Uterus (tissue), 4 donors: ENCODE measurements around the gene SYVN1. TPM values are rescaled to one million over a fixed set of nuclear protein-coding genes. Genes with fewer than 3 reads are reported as not detected.

ENCODE experiments used
- DNase-seq, 2 donors: peaks; one replicate each; pipeline ENCODE4 v3.0.0-alpha.2; 2019 to 2020
- H3K27ac ChIP-seq, 2 donors: fragments of 200-600 bp; sonication (generic); 1 replicate in 1 of 2; 2 replicates in 1 of 2; pipeline ENCODE4 v1.5.1; 2016 to 2018
- H3K27me3 ChIP-seq, 2 donors: fragments of 200-600 bp; sonication (generic); one replicate each; pipeline ENCODE4 v1.5.1; 2018 to 2019; ENCODE audit warnings: control low read depth in 1 of 2
- H3K36me3 ChIP-seq, 2 donors: fragments of 200-600 bp; sonication (generic); one replicate each; pipeline ENCODE4 v1.5.1; 2019; ENCODE audit warnings: control low read depth in 1 of 2
- H3K4me1 ChIP-seq, 2 donors: fragments of 200-600 bp; sonication (generic); one replicate each; pipeline ENCODE4 v1.5.1; 2018 to 2019; ENCODE audit warnings: control low read depth in 1 of 2
- H3K4me3 ChIP-seq, 2 donors: fragments of 200-600 bp; sonication (generic); 1 replicate in 1 of 2; 2 replicates in 1 of 2; pipeline ENCODE4 v1.5.1; 2018 to 2019; ENCODE audit warnings: mild to moderate bottlenecking in 1 of 2
- H3K9me3 ChIP-seq, 2 donors: fragments of 200-600 bp; sonication (generic); one replicate each; pipeline ENCODE4 v1.5.1; 2019; ENCODE audit warnings: control low read depth in 1 of 2
- POLR2A ChIP-seq, 2 donors: fragments of 450-650 bp; IDR thresholded peaks; one replicate each; pipeline ENCODE4 v1.6.1; 2016; ENCODE audit warnings: antibody characterized with exemption in 2 of 2, mild to moderate bottlenecking in 1 of 2, moderate library complexity in 1 of 2
- intact Hi-C: fragments of 100-400 bp; cut with DNase I; formaldehyde crosslinking; loops from one replicate; pipeline ENCODE4 v1.15.1; 2023; ENCODE audit warnings: low total_unique reads
- total RNA-seq, 4 donors: library from RNA; depleted of rRNA in 3 of 4; stranded (reverse); fragments of >200 nt in 3 of 4; gene quantifications; one replicate each; pipeline versions ENCODE4 v1.1.0 to v1.2.4, GENCODE V29; 2014 to 2023
- TF ChIP-seq, protein P1 (sequence below), 4 experiments: fragments of 200-600 bp in 2 of 4; fragments of 450-650 bp in 2 of 4; sonication (generic) in 2 of 4; IDR thresholded peaks; one replicate each; pipeline ENCODE4 v1.5.1; 2016 to 2019; ENCODE audit warnings: antibody characterized with exemption in 4 of 4, mild to moderate bottlenecking in 2 of 4, moderate library complexity in 1 of 4
- donor health status: DM: yes; HTN: yes; CAD: no.

Gene SYVN1
- total RNA-seq, 4 donors from 2014 or later = 34.7 to 88.8 (median 60.5) TPM

DNA sequence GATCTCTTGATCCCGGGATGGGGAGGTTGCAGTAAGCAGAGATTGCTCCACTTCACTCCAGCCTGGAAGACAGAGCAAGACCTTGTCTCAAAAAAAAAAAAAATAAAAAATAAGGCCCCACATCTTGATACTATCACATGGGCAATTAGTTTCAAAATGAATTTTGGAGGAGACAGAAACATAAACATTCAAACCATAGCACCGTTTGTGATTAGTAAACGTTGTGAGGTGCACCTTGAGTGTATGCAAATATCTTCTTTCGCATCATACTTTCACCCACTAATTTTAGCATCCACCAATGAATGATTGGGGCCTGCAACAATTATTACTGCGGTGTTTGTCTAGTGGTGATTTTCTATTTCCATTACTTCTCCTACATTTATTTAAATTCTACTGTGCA, 24.7 kb upstream of the SYVN1 start:
- H3K27ac ChIP-seq = no peak overlapping the region
- no peak overlapping the region for H3K4me3 ChIP-seq
- DNase-seq = no peak
- intact Hi-C loops = no loop called here
- H3K9me3 ChIP-seq = no peaks in the 10 kb centered on the region
- no peaks in the 10 kb centered on the region for H3K4me1 ChIP-seq
- TF ChIP-seq POLR2A (IDR thresholded peaks at IDR 0.05) = no peak
- TF ChIP-seq, protein P1, sequence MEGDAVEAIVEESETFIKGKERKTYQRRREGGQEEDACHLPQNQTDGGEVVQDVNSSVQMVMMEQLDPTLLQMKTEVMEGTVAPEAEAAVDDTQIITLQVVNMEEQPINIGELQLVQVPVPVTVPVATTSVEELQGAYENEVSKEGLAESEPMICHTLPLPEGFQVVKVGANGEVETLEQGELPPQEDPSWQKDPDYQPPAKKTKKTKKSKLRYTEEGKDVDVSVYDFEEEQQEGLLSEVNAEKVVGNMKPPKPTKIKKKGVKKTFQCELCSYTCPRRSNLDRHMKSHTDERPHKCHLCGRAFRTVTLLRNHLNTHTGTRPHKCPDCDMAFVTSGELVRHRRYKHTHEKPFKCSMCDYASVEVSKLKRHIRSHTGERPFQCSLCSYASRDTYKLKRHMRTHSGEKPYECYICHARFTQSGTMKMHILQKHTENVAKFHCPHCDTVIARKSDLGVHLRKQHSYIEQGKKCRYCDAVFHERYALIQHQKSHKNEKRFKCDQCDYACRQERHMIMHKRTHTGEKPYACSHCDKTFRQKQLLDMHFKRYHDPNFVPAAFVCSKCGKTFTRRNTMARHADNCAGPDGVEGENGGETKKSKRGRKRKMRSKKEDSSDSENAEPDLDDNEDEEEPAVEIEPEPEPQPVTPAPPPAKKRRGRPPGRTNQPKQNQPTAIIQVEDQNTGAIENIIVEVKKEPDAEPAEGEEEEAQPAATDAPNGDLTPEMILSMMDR (IDR thresholded peaks at IDR 0.05) = no peak
- no peaks in the 10 kb centered on the region for H3K27me3 ChIP-seq
- no peaks in the 10 kb centered on the region for H3K36me3 ChIP-seq

DNA sequence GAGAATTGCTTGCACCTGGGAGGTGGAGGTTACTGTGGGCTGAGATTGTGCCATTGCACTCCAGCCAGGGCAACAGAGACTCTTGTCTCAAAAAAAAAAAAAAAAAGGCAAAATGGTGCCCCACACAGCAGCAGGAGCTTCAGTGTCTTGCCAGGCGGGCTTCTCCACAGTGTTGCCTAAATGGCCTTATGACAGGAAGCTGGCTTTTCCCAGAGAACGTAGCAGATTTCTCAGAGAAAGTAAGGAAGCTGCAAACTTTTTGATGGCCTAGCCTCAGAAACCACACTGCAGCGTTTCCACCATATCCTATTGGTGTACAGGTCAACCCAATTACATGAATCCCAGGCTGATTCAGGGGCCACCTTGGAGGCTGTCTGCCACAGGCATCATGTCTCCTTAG, 23.0 kb upstream of the SYVN1 start:
- H3K27ac ChIP-seq = no peak overlapping the region
- no peaks in the 10 kb centered on the region for H3K36me3 ChIP-seq
- intact Hi-C loops = no loop called here
- H3K4me3 ChIP-seq = no peak overlapping the region
- DNase-seq = no peak
- TF ChIP-seq, protein P1 (IDR thresholded peaks at IDR 0.05) = no peak
- no peak for TF ChIP-seq POLR2A (IDR thresholded peaks at IDR 0.05)
- no peaks in the 10 kb centered on the region for H3K9me3 ChIP-seq
- no peaks in the 10 kb centered on the region for H3K4me1 ChIP-seq
- no peaks in the 10 kb centered on the region for H3K27me3 ChIP-seq

DNA sequence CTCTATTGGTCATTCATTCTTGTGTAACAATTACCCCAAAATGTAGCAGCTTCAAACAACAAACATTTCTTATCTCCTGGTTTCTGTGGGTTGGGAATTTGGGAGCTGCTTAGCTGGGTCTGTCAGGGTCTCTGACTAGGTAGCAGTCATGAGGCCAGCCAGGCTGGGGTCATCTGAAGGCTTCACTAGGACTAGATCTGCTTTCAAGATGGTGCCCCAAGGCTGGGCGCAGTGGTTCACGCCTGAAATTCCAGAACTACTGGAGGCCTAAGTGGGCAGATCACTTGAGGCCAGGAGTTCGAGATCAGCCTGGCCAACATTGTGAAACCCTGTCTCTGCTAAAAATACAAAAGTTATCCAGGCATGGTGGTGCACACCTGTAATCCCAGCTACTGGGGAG, 22.6 kb upstream of the SYVN1 start:
- no peak for TF ChIP-seq POLR2A (IDR thresholded peaks at IDR 0.05)
- TF ChIP-seq, protein P1 (IDR thresholded peaks at IDR 0.05) = no peak
- no peak for DNase-seq

DNA sequence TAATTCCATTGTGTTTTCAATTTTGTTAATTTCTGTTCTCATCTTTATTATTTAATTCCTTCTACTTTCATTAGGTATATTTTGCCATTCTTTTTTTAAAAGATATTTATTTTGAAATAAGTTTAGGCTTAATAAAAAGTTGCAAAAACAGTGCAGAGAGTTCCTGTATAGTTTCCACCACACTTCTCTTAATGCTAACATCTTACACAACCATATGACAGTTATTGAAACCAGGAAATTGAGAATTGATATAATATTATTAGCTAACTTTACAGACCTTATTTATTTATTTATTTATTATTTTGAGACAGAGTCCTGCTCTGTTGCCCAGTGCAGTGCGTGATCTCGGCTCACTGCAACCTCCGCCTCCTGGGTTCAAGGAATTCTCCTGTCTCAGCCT, 21.9 kb upstream of the SYVN1 start:
- no peak for TF ChIP-seq POLR2A (IDR thresholded peaks at IDR 0.05)
- TF ChIP-seq, protein P1 (IDR thresholded peaks at IDR 0.05) = no peak
- intact Hi-C loops = no loop called here
- H3K27ac ChIP-seq = no peak overlapping the region

More for the DNA sequence above, 22.6 kb upstream of the SYVN1 start:
- intact Hi-C loops = no loop called here
- Histone ChIP-seq H3K9me3 (no peaks in the 10 kb centered on the region), H3K4me1 (no peaks in the 10 kb centered on the region), H3K27me3 (no peaks in the 10 kb centered on the region), H3K4me3 (no peak overlapping the region), H3K27ac (no peak overlapping the region), H3K36me3 (no peaks in the 10 kb centered on the region)

DNA sequence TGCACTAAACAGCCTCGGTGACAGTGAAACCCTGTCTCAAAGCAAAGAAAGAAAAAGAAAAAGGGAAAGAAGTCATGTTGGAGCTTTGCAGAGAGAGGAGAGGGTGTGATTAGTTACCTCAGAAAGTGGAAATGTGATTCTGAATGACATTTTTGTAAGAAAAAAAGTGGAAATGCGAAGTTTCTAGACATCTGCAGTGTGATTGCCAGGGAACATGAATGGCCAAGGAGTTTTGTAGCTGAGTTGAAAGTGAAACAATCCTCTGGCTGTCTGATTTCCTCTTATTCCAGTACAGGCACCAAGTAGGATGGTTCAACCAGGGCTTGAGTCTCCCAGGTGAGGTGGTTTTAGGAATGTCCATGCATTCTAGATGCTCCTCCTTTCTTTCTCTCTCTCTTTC, 17.8 kb upstream of the SYVN1 start:
- Histone ChIP-seq H3K4me3 (no peak overlapping the region), H3K27ac (no peak overlapping the region), H3K27me3 (no peaks in the 10 kb centered on the region), H3K36me3 (no peaks in the 10 kb centered on the region), H3K9me3 (no peaks in the 10 kb centered on the region), H3K4me1 (no peaks in the 10 kb centered on the region)
- TF ChIP-seq, protein P1 (IDR thresholded peaks at IDR 0.05) = no peak
- TF ChIP-seq POLR2A (IDR thresholded peaks at IDR 0.05) = no peak
- no peak for DNase-seq
- intact Hi-C loops = no loop called here

More for the DNA sequence above, 21.9 kb upstream of the SYVN1 start:
- Histone ChIP-seq H3K36me3 (no peaks in the 10 kb centered on the region), H3K4me1 (no peaks in the 10 kb centered on the region), H3K9me3 (no peaks in the 10 kb centered on the region), H3K27me3 (no peaks in the 10 kb centered on the region), H3K4me3 (no peak overlapping the region)
- DNase-seq = no peak
